ENCODE data around the gene SIX5.

- no peak for TF ChIP-seq EZH2 (IDR thresholded peaks at IDR 0.05; ENCODE audit: borderline replicate concordance)
- no peak for TF ChIP-seq CTCF (IDR thresholded peaks at IDR 0.05; ENCODE audit: poor library complexity)
- TF ChIP-seq EZH2phosphoT487 (IDR thresholded peaks at IDR 0.05; ENCODE audit: low read depth, severe bottlenecking, unreplicated experiment), result no peak
These were observed 2.1 kb downstream of the SIX5 start for GRCh38 chr19:45766869-45767346.

All from hepatocyte (in vitro differentiated cells).